Inflammatory macrophage treated with lipopolysaccharide for 4 hours (primary cell): ENCODE measurements around the gene SBK3.
"Not testable (repeated sequence)": the region's sequence is repeated elsewhere in the genome, so short reads cannot be mapped to it uniquely, and the experiment has no call there.

Experiments
- DNase-seq: peaks from one replicate; pipeline ENCODE4 v3.0.0-alpha.2; 2020

SBK3 gene

DNA sequence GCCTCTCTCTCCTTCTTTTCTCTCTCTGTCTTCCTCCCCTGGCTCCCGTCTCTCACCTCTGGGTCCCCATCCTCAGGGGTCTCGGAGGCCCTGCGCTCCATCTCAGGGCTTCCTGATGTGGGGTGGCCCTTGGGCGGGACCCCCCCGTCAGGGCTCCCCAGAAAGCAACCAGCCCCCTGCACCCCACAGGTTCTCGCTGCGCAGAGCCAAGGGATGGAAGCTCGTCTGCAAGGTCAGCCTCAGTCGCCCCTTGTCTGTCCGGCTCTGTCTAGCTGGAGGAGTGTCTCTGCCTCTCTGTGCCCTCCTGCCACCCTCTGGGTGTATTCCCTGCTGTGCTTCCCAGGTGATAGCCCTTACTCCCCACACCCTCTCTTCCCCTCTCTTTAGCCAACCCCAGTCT is at the start of gene SBK3:
TSS of gene SBK3 (minus strand) at position 101 of the 400 bp plus-strand sequence. CDS start at position 101, 0 bp downstream.
- DNase-seq = no peak

DNA sequence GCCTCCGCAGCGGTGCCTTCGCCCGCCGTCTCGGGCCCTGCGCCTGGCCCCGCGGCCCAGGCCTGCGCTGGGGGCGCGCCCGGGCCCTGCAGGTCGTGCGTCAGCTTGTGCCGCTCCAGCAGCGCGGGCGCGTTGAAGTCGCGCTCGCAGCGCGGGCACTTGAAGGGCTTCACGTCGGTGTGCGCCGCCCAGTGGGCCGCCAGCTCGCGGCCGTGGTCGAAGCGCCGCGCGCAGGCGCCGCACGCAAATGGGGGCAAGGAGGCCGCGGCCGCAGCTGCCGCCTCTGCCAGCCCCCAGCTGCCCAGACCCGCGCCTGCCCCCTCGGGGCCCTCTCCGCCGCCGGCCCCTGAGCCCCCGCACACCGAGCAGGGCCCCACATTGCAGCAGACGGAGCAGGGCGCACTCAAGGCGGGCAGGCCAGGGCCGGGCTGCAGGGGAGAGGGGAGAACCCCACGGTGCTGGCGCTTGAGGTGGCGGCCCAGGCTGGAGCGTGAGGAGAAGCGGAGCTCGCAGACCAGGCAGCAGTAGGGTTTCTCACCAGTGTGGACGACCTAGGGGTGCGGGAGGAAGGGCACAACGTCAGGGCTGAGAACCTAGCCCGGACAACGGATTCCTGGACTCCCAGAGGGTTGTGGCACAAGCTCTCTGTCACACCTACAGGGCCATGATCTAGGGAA is 47.9 kb upstream of the SBK3 start:
- no peak for DNase-seq

DNA sequence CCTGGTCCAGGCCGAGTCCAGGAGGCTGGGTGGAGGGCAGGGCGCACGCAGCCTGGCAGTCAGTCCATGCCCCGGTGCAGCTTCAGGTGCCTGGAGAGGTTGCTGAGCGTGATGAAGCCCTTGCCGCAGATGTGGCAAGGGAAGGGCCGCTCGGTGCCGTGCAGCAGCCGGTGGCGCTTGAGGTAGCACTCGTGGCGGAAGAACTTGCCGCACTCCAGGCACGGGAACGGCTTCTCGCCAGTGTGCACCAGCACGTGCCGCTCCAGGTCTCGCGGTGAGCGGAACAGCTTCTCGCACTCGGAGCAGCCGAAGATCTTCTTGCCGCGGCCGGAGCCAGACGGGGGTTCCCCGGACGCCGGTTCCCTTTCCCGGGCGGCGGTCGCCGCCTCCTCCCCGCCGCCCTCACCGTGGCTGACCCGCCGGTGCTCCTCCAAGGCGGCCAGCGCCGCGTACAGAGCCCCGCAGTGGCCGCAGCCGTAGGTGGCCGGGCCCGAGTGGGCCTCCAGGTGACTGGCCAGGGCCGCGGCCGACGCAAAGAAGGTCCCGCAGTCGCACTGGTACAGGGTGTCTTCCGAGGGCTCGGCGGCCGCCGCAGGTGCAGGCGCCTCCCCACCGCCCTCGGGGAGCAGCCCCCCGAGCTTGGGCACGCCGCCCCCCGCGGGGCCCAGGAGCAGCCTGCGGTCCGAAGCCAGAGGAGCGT is 47.2 kb upstream of the SBK3 start:
- DNase-seq = no peak

GRCh38 chr19:55591555-55591954 is 46.2 kb upstream of the SBK3 start:
- DNase-seq = no peak

GRCh38 chr19:55590617-55591016 is 45.3 kb upstream of the SBK3 start:
- DNase-seq = no peak

- no peak for DNase-seq
These were observed 44.8 kb upstream of the SBK3 start for GRCh38 chr19:55590109-55590508.

DNA sequence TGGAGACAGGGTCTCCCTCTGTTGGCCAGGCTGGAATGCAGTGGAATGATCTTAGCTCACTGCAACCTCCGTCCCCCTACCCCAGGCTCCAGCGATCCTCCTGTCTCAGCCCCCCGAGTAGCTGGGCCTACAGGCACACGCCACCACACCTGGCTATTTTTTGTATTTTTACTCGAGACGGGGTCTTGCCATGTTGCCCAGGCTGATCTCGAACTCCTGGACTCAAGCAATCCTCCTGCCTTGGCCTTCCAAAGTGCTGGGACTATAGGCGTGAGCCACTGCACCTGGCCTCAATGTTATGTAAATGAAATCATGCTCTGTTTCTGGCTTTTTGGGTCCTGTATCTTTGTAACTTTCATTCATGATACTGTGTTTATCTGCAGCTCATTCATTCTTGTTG is 43.4 kb upstream of the SBK3 start:
- DNase-seq = no peak

- DNase-seq = peak; percentile 88
These were observed 41.8 kb upstream of the SBK3 start for GRCh38 chr19:55586976-55587668.

DNA sequence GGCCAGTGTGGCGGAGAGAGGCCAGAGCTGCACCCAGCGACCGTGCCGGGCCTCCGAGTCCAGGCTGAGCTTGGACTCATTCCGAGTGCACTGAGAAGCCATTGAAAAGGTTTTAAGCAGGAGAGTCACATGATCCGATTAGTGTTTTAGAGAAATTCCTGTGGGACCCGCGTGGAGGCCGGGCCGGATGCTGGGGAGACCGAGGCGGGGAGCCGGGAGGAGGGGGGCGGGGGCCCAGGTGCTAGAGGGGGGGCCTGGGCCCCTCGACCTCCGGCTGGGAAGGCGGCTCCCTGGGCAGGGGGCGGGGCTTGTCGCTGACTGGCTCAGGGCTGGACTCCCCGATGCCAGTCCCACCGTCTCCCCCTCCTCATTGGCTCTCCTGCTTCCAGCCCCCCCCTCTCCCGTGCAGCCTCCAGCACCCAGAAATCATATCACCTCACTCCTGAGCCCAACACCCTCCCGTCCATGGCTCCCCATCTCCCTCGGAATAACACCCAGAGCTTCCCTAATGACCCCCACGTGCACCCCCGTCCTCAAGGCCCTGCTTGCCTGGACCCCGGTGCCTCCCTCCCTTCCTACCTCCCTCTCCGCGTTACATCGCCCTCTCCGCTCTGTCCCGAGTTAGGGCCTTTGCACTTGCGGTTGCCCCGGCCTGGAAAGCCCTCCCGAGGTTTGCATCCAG is 40.5 kb upstream of the SBK3 start:
- no peak for DNase-seq

DNA sequence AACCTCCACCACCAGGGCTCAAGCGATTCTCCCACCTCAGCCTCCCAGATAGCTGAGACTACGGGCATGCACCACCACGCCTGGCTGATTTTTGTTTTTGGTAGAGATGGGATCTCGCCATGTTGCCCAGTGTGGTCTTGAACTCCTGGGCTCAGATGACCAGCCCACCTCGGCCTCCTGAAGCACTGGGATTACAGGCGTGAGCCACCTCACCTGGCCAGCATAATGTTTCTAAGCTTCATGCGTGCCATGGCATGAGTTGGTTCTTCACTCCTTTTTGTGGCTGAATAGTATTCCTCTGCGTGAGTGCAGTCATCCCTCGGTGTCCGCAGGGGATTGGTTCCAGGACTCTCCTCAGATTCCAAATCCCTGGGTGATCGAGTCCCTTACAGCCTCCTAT is 39.5 kb upstream of the SBK3 start:
- no peak for DNase-seq

- not testable (repeated sequence) for DNase-seq
These were observed 38.6 kb upstream of the SBK3 start for GRCh38 chr19:55583897-55584296.

GRCh38 chr19:55582284-55582683 is 36.9 kb upstream of the SBK3 start:
- DNase-seq = not testable (repeated sequence)

DNA sequence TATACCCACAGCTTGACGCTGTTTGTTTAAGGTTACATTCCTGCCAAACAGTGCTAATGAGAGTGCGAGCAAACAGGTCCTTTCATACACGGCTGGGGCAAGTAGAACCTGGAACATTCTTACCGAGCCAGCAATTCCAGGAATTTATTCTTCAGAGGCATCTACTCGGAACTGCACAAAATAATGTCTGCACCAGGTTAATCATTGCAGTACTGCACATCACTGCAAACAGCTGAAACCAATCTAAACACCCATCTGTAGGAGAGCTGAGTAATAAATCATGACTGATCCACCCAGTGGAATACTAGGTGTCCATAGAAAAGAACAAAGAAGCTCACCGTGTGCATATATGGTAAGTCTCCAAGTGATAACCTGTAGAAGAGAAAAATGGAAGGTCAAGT is 36.5 kb upstream of the SBK3 start:
- DNase-seq = no peak

DNA sequence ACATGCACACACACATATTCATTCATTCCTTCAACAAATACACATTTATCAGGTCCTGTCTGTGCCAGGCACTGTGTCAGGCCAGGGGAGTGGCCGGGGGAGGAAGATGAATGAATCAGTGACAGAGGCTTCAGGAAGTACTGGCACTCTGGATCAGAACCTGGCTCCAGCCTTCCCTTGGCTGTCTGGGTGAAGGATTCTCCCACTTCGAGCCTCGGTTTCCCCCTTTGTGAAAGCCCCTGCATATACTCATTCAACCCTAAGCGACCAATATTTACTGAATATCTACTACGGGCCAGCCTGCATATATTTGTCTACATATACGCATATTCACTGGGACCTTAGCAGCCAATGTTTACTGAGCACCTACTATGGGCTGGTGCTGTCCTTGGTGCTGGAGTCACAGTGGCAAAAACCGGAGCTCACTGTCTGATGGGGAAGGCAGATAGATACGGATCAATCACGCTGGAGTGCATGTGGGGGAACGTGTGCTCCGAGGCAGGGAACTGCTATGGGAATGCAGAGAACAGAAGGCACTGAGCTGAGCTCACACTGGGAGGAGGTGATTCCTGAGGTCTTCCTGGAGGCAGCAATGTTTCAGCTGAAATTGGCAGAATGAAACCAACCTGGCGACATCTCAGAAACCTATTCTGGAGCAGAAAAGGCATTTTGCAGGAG is 35.9 kb upstream of the SBK3 start:
- no peak for DNase-seq

GRCh38 chr19:55580628-55581144 is 35.3 kb upstream of the SBK3 start, which contains the start of gene ZNF579:
Gene ZNF579, minus strand, starts transcription at chr19:55580848. Its CDS starts 1,209 bp downstream, at chr19:55579639.
- peak; percentile 83 for DNase-seq

DNA sequence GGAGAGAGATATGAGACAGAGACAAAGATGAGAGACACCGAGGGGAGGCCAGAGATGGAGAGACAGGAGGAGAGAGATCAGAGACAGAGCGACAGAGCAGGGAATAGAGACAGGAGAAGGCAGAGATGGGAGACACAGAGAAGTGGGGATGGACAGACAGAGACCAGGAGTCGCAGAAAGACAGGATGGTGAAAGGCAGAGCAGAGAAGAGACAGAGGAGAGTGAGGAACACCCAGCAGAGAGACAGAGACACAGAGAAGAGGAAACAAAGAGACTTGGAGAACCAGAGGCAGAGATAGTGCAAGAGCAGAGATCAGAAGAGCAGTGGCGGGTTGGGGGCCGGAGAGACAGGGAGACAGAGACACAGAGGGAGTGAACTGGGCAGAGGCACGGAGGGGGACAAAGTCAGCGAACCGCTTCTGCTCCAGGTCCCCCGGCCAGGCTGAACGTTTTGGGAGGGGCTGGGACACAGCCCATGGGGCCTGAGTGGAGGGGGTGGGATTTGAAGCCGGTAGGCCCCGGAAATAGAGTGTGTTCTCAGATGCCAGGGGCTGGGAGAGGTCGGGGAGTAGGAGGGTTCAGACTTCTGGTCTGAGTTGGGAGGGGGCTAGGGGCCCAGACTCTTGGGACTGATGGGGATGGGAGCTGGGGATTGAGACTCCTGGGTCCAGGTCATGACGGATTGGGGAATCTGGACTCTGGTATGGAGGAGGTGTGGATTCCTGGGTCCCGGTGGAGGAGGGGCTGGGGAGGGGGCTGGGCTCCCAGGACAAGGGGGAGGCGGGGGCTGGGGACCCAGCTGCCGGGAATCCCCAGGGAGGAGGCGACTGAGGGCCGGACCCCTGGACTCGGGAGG is 34.7 kb upstream of the SBK3 start:
- no peak for DNase-seq

DNA sequence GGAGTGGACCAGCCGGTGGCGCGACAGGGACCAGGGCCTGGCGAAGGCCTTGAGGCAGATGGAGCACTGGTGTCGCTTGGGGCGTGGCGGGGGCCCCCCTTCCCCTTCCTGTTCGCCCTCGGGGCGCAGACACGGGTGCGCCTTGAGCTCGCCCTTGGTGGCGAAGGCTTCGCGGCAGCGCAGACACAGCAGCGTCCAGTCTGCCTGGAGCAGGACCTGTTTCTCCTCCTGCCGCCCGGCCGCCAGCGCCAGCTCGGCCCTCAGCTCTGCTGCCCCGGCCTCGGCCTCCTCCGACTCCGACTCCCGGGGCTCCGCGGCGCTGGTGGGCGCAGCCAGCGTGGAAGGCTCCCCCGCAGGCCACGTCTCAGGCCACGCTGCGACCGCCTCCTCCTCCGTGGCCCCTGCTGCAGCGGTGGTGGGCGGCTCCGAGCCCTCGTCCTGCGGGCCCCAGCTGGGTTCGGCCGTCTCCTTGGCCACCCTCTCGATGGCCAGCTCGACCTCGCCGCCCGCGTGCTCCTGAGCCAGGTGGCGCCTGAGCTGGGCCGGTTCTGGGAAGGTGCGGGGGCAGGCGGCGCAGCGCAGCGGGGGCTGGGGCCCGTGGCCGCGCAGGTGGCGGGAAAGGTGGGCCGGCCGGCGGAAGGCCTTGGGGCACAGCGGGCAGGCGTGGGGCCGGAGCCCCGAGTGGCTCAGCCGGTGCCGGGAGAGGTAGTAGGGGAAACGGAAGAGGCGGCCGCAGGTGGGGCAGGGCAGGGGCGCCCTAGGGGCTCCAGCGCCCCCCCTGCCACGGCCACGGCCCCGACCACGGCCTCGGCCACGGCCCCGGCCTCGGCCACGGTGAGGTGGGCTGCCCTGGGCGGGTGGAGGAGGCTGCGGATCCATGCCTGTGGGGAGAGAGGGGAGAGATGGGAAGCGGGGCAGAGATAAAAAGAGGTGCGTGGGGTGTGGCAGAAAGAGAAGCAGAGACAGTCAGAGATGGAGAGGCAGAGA is 33.7 kb upstream of the SBK3 start:
- no peak for DNase-seq

DNA sequence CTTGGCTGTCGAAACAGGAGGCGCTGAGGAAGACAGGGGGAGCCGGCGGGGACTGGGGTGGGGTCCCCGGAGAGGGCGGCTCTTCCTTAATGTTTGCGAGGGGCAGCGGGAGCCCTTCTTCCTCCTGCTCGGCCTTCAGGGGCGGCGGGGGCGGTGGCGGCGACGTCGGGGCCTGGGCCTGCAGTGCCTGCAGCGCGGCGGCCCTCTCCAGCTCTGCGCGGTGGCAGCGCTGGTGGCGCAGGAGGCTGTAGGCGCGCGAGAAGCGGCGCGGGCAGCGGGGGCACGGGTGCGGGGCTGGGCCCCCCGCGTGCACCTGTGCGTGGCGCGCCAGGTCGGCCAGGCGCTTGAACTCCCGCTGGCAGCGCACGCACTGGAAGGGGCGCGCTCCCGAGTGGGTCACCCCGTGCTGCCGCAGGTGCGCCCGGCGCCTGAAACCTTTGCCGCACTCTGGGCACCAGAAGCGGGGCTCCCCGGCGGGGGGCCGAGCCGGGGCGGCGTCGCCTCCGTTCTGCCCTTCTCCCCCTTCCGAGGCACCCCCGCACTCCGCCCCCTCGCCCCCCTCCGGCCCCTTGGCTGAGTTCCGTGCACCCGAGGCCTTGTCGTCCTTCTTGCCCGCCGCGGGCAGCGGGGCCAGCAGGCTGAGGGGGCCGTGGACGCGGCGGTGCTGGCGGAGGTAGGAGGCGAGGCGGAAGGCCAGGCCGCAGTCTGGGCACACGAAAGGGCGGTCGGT is 32.9 kb upstream of the SBK3 start:
- DNase-seq = no peak

DNA sequence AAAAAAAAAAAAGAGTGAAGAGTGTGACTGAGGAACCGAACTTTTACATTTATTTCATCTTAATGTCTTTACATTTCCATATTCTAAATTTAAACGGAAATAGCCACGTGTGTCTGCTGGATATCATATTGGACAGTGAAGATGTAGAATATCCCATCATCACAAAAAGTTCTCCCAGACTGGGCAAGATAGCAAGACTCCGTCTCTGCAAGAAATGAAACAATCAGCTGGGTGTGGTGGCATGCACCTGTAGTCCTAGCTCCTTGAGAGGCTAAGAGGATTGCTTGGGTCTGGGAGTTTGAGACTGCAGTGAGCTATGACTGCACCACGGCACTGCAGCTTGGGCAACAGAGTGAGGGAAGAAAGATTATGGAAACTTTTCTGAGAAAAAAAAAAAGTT is 31.4 kb upstream of the SBK3 start:
- DNase-seq = no peak
